ENCODE measurements around the gene PRR7. TPM values are rescaled to one million over a fixed set of nuclear protein-coding genes. Genes with fewer than 3 reads are reported as not detected.

The PRR7 gene
- total and polyA plus RNA-seq, 4 experiments from 2014 or later = 5.2 to 17.8 (median 10.7) TPM

DNA sequence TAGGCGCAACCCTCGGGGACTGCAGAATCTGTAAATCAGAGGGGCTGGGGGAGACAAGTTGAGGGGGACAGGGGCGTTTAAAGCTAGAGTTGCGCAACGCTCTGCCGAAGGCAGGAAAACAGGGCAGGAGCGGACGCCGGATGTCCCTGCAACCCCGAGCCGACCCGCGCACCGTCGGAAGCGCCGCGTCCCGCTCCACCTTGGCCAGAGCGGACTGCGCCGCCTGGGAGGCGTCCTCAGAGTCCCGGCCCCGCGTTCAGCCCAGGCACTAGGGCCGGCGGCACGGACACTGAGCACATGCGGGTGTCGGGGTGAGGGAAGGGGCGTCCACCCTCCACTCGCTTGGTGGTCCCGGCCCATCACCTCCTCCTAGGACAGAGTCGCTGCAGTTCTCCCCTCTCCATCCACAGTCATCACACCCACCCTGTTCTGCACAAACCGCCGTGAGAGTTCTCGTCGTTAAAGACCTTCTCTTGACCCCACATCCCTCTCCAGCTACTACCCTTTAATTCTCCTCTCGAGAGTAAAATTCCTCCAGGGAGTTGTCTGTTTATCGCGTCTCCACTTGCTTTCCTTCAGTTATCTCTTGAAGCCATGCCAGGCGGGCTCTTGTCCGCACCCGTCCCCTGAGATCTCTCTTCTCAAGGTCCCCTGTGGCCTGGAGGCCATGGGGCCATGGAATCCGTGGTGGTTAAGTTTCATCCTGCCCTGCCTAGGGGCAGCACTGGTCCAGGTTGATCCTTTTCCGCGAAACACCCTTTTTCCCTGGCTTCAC is 51.6 kb downstream of the PRR7 start:
- intact Hi-C loops (cut with micrococcal nuclease) = no loop called here
- H3K36me3 Mint-ChIP-seq = no peaks in the 10 kb centered on the region
- H3K9me3 Mint-ChIP-seq = no peaks in the 10 kb centered on the region
- peak overlapping the region; percentile 84 to 93 (median 88) for H3K4me3 Mint-ChIP-seq
- Histone ChIP-seq H3K36me3 (ENCODE audit: insufficient read depth, low read length) (no peaks in the 10 kb centered on the region), H3K27ac (ENCODE audit: low read depth, low read length) (peak overlapping the region; percentile 49), H3K4me1 (ENCODE audit: insufficient read depth, low read length) (peaks cover 11% of the 10 kb centered on the region), H3K4me3 (ENCODE audit: low read length in 2 of 2) (peak overlapping the region; percentile 65 to 75), H3K9me3 (ENCODE audit: control insufficient read depth in 1 of 2, low read length in 2 of 2) (no peaks in the 10 kb centered on the region), H3K27me3 (ENCODE audit: insufficient read depth, low read length) (no peaks in the 10 kb centered on the region)
- POLR2A ChIA-PET (ENCODE audit: partially characterized antibody) = interaction anchor here (0.6 to 2.2 kb wide), 11 partner anchors 18 to 195 kb away, joined by 3 to 19 read pairs (median 4); partner anchors contain the start of genes DDX41, GRK6, PRELID1 and PRR7
- CTCF ChIA-PET (ENCODE audit: partially characterized antibody) = interaction anchor here (0.6 to 7.9 kb wide), 15 partner anchors 8 to 222 kb away, joined by 3 to 110 read pairs (median 3); no protein-coding TSS in a partner anchor
- peak overlapping the region; percentile 57 to 92 (median 85) for H3K27ac Mint-ChIP-seq
- H3K4me1 Mint-ChIP-seq = peaks cover 8 to 26% (median 18%) of the 10 kb centered on the region in 4 donors
- DNase-seq = no peak
- H3K27me3 Mint-ChIP-seq = no peaks in the 10 kb centered on the region

DNA sequence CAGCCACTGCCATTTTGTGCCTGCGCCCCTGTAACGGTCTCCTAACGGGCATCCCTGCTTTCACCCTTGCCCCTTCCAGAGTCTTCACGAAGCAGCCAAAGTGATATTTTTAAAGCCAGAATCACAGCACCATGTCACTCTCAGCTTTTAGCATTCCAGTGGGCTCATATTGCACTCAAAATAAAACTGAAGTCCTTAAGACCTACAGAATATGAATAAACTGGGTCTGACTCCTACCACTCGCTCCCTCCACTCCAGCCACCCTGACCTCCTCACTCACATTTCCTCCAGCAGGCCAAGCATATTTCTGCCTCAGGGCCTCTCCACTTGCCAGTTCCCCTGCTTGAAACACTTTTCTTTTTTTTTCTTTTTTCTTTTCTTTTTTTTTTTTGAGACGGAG is 53.2 kb downstream of the PRR7 start:
- H3K4me3 ChIP-seq (ENCODE audit: low read length in 2 of 2) = no peak overlapping the region
- peaks cover 6% of the 10 kb centered on the region for H3K4me1 ChIP-seq (ENCODE audit: insufficient read depth, low read length)
- intact Hi-C loops (cut with micrococcal nuclease) = loop anchor here (2.0 kb wide), 1 partner anchor 191 kb away; no protein-coding TSS in a partner anchor
- no peak overlapping the region for H3K27ac ChIP-seq (ENCODE audit: low read depth, low read length)
- Mint-ChIP-seq H3K9me3 (no peaks in the 10 kb centered on the region), H3K27ac (peak overlapping the region in 1 of 7 donors; percentile 24), H3K36me3 (no peaks in the 10 kb centered on the region), H3K4me1 (peaks cover 8 to 26% (median 18%) of the 10 kb centered on the region in 4 donors), H3K4me3 (peak overlapping the region in 4 of 8 donors; percentile 3 to 68 (median 46)), H3K27me3 (no peaks in the 10 kb centered on the region)
- no peaks in the 10 kb centered on the region for H3K27me3 ChIP-seq (ENCODE audit: insufficient read depth, low read length)
- ChIA-PET POLR2A (ENCODE audit: partially characterized antibody) (interaction anchor here (1.9 to 2.9 kb wide), 3 partner anchors 16 to 110 kb away, joined by 7 to 14 read pairs (median 12); partner anchors contain the start of gene DDX41), CTCF (ENCODE audit: partially characterized antibody) (interaction anchor here (1.1 to 7.9 kb wide), 10 partner anchors 16 to 190 kb away, joined by 3 to 110 read pairs (median 17); partner anchors contain the start of gene DDX41)
- DNase-seq = no peak
- H3K9me3 ChIP-seq (ENCODE audit: control insufficient read depth in 1 of 2, low read length in 2 of 2) = no peaks in the 10 kb centered on the region
- no peaks in the 10 kb centered on the region for H3K36me3 ChIP-seq (ENCODE audit: insufficient read depth, low read length)

DNA sequence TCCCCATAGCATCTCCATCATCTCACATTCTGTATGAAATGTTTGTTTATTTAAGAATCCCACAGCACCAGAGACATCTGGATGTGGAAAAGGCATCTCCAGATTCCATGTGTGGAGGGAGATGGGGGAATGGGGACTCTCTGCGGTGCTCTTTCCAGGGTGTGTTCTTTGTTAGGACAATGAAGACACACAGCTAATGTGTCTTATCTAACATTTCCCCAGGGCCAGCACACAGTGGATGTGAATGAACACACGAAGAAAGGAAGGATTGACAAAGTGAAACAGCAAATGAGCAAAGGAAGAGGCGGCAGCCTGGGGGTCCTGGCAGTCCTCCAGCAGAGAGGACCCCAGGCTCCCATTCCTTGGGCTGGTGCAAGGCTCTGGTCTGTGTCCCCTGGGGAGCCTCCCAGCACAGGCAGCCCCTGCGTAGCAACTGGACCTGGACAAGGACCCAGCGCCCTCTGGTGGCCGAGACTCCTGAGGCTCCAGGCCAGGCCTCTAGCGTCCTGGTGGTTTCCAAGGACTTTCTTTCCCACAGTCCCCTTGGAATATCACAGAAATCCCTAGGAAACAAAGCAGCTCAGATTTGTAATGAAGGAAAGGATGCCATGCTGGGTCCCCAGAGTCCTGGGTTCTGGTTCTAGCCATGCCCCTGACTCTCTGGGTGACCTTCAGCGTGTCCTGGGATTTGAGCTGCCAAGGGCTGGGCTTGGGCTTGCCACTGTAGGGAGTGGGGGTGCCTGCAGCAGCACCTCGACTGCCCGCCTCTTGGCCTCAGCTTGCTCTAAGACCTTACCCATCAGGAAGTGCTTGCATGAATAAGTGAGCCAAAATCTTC is 54.3 kb downstream of the PRR7 start:
- peak; percentile 69 to 77 (median 74) for DNase-seq
- H3K36me3 Mint-ChIP-seq = no peaks in the 10 kb centered on the region
- H3K27me3 Mint-ChIP-seq = no peaks in the 10 kb centered on the region
- H3K27me3 ChIP-seq (ENCODE audit: insufficient read depth, low read length) = no peaks in the 10 kb centered on the region
- H3K4me3 Mint-ChIP-seq = peak overlapping the region in 2 of 8 donors; percentile 1 to 39
- H3K27ac Mint-ChIP-seq = peak overlapping the region in 3 of 7 donors; percentile 7 to 59 (median 52)
- no peaks in the 10 kb centered on the region for H3K36me3 ChIP-seq (ENCODE audit: insufficient read depth, low read length)
- H3K27ac ChIP-seq (ENCODE audit: low read depth, low read length) = no peak overlapping the region
- peaks cover 8 to 25% (median 16%) of the 10 kb centered on the region in 4 donors for H3K4me1 Mint-ChIP-seq
- H3K4me3 ChIP-seq (ENCODE audit: low read length in 2 of 2) = no peak overlapping the region
- CTCF ChIA-PET (ENCODE audit: partially characterized antibody) = interaction anchor here (0.6 to 7.9 kb wide), 36 partner anchors 8 to 719 kb away, joined by 3 to 110 read pairs (median 4); partner anchors contain the start of genes DDX41 and SLC34A1
- intact Hi-C loops (cut with micrococcal nuclease) = loop anchor here (1.0 to 2.0 kb wide), 3 partner anchors 111 to 192 kb away; no protein-coding TSS in a partner anchor
- H3K4me1 ChIP-seq (ENCODE audit: insufficient read depth, low read length) = peaks cover 6% of the 10 kb centered on the region
- no peaks in the 10 kb centered on the region for H3K9me3 Mint-ChIP-seq
- H3K9me3 ChIP-seq (ENCODE audit: control insufficient read depth in 1 of 2, low read length in 2 of 2) = no peaks in the 10 kb centered on the region
- POLR2A ChIA-PET (ENCODE audit: partially characterized antibody) = interaction anchor here (1.0 to 2.9 kb wide), 5 partner anchors 15 to 192 kb away, joined by 3 to 14 read pairs (median 8); partner anchors contain the start of gene DDX41

DNA sequence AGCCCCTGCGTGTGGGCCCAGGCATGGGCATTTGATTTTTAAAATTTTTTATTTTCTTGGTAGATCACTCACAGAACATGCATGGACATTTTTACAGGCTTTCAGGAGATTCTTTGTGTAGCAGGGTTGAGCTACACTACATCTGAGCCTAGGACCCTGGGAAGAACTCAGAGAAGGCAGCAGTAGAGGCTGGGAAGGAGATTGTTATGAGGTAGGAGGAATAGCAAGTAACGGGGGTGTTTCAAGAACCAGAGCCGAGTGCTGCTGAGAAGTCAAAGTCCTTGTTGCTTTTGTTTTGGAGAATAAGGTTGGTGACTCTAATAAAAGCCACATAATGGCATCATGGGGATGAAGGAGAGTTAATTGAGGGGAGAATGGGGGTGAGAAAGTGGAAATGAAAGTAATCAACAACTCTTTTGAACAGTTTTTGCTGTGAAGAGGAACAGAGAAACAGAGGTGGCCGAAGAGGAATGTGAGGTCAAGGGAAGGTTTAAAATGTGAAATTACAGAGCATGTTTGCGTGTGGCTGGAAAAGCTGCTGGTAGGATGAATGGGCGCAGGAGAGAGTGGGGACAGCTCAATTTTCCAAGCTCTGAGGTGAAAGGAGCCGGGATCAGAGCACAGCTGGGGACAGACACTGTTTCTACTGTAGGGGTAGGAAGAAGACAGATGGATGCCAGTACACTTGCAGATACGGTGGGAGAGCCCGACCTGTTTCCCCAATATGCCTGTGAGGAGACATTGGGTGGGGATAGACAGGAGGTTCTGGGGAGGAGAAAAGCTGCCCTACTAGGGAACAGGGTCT is 55.5 kb downstream of the PRR7 start:
- no peak overlapping the region for H3K27ac ChIP-seq (ENCODE audit: low read depth, low read length)
- CTCF ChIA-PET (ENCODE audit: partially characterized antibody) = interaction anchor here (0.7 to 7.9 kb wide), 32 partner anchors 9 to 388 kb away, joined by 3 to 110 read pairs (median 6); partner anchors contain the start of genes DDX41 and SLC34A1
- no peaks in the 10 kb centered on the region for H3K27me3 ChIP-seq (ENCODE audit: insufficient read depth, low read length)
- Mint-ChIP-seq H3K9me3 (no peaks in the 10 kb centered on the region), H3K36me3 (no peaks in the 10 kb centered on the region), H3K4me3 (no peak overlapping the region), H3K4me1 (peaks cover 8 to 19% (median 14%) of the 10 kb centered on the region in 4 donors), H3K27me3 (no peaks in the 10 kb centered on the region), H3K27ac (no peak overlapping the region)
- intact Hi-C loops (cut with micrococcal nuclease) = loop anchor here (1.0 to 2.0 kb wide), 3 partner anchors 112 to 193 kb away; no protein-coding TSS in a partner anchor
- POLR2A ChIA-PET (ENCODE audit: partially characterized antibody) = interaction anchor here (2.1 to 2.9 kb wide), 3 partner anchors 47 to 112 kb away, joined by 8 to 14 read pairs (median 12); no protein-coding TSS in a partner anchor
- peaks cover 6% of the 10 kb centered on the region for H3K4me1 ChIP-seq (ENCODE audit: insufficient read depth, low read length)
- no peaks in the 10 kb centered on the region for H3K9me3 ChIP-seq (ENCODE audit: control insufficient read depth in 1 of 2, low read length in 2 of 2)
- no peak for DNase-seq
- H3K4me3 ChIP-seq (ENCODE audit: low read length in 2 of 2) = no peak overlapping the region
- no peaks in the 10 kb centered on the region for H3K36me3 ChIP-seq (ENCODE audit: insufficient read depth, low read length)

DNA sequence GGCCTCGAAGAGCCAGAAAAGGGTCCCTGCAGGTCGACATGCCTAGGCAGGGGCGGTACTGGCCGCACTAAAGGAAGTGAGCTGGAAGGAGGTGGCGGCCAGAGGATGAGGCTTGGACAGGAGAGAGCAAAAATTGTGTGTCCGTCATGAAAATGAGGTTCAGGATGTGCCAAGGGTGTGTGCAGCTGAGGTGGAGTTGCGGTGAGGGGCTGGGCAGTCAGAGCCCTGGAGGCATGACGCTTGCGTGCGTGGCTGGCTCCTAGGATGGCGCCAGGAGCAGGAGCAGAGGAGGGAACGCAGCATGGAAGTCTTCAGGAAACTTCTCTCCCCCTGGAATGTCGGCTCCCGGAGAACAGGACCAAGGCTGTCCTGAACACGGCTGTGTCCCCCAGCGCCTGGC is 56.3 kb downstream of the PRR7 start:
- H3K27ac ChIP-seq (ENCODE audit: low read depth, low read length) = no peak overlapping the region
- H3K4me3 ChIP-seq (ENCODE audit: low read length in 2 of 2) = no peak overlapping the region
- Mint-ChIP-seq H3K4me1 (peaks cover 7 to 16% (median 10%) of the 10 kb centered on the region in 4 donors), H3K4me3 (no peak overlapping the region), H3K36me3 (no peaks in the 10 kb centered on the region), H3K27me3 (no peaks in the 10 kb centered on the region), H3K9me3 (no peaks in the 10 kb centered on the region), H3K27ac (peak overlapping the region in 1 of 7 donors; percentile 35)
- H3K36me3 ChIP-seq (ENCODE audit: insufficient read depth, low read length) = no peaks in the 10 kb centered on the region
- no peaks in the 10 kb centered on the region for H3K27me3 ChIP-seq (ENCODE audit: insufficient read depth, low read length)
- POLR2A ChIA-PET (ENCODE audit: partially characterized antibody) = interaction anchor here (1.4 to 2.9 kb wide), 2 partner anchors 48 to 113 kb away, joined by 4 to 14 read pairs; no protein-coding TSS in a partner anchor
- H3K9me3 ChIP-seq (ENCODE audit: control insufficient read depth in 1 of 2, low read length in 2 of 2) = no peaks in the 10 kb centered on the region
- intact Hi-C loops (cut with micrococcal nuclease) = no loop called here
- peaks cover 5% of the 10 kb centered on the region for H3K4me1 ChIP-seq (ENCODE audit: insufficient read depth, low read length)
- DNase-seq = no peak
- CTCF ChIA-PET (ENCODE audit: partially characterized antibody) = interaction anchor here (1.1 to 7.9 kb wide), 8 partner anchors 10 to 388 kb away, joined by 3 to 110 read pairs (median 14); no protein-coding TSS in a partner anchor

All from CD4-positive, alpha-beta memory T cell (primary cell).